Activated CD4-positive, alpha-beta T cell treated with anti-CD3 and anti-CD28 coated beads, Interleukin-2, amount 50 U/mL, for 1 hour (primary cell): ENCODE results near the gene ZSCAN5A.
"Not testable (repeated sequence)": the region's sequence is repeated elsewhere in the genome, so short reads cannot be mapped to it uniquely, and the experiment has no call there.

ENCODE experiments used
- DNase-seq: peaks from one replicate; pipeline ENCODE4 v3.0.0-alpha.2; 2020

ZSCAN5A gene

DNA sequence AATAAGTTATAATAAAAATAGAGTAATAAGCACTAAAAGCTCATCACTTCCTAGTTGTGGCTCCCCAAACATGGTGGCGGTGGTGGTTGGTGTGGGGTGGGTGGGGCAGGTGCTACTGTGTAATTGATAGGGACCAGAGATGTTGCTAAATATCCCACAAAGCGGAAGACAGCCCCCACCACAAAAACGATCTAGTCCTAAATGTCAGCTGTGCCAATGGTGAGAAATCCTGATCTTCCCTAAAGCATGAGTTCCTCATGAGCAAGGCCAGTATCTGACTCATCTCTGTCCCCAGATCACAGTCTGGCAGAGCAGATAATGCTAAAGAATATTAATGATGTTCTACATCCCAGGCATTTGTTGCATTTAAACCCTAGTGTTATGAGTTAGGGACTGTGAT, 44.0 kb downstream of the ZSCAN5A start:
- DNase-seq = no peak

DNA sequence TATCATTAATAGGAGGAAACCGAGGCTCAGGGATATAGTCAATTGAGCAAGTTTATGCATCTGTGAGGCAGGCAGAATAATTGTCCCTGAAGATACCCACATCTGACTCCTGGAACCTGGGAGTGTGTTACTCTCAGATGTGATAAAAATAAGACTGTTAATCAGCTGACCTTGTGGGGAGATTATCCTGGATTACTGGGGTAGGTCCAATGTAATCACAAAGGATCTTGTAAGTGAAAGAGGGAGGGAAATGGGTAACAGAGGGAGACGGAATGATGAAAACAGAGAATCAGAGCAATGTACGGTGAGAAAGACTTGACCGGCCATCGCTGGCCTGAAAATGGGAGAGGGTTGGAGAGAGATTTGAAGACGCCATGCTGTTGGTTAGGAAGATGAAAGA, 45.3 kb downstream of the ZSCAN5A start:
- DNase-seq = no peak

DNA sequence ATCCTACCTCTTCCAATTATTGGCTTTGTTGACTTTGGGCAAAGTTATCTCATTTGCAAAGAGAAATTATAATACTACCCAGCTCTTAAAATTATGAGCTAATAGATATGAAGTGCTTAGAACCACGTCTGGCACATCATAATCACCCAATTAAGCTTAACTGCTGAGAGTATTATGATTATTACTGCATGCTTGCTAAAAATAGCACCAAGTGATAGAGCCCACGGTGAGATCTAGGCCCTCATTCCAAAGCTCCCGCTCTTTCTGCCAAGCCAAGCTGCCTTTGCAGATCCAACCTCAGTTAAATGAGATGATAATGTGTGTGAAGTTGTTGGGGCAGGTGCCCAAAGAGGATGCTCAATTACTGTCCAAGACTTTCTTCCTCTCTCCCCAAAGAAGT, 48.6 kb downstream of the ZSCAN5A start:
- DNase-seq = no peak

DNA sequence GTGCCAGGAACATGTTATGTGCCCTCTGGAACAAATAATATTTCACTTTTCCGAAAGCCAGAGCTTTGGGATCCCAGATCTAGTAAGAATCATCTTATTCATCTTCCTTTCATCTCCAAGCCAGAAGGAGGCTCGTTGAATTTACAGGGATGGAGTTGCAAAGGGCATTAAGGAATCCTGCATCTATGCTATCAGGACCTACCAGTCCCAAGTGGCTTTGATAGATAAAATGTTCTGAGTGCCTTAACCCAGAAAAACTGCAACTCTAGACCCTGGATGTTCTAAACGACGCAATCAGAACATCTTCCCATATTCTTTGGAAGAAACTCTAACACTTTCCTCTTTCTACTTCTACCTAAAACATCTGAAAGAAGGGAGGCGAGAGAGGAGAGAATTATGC, 51.3 kb downstream of the ZSCAN5A start:
- DNase-seq = no peak

DNA sequence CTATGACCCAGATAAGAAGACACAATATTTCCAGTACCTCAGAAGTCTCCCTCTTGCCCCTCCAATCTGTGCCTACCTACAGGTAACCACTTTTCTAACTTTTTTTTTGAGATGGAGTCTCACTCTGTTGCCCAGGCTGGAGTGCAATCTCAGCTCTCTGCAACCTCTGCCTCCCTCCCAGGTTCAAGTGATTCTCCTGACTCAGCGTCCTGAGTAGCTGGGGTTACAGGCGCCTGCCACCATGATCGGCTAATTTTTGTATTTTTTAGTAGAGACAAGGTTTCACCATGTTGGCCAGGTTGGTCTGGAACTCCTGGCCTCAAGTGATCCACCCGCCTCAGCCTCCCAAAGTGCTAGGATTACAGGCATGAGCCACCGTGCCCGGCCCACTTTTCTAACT, 52.7 kb downstream of the ZSCAN5A start:
- DNase-seq = not testable (repeated sequence)

DNA sequence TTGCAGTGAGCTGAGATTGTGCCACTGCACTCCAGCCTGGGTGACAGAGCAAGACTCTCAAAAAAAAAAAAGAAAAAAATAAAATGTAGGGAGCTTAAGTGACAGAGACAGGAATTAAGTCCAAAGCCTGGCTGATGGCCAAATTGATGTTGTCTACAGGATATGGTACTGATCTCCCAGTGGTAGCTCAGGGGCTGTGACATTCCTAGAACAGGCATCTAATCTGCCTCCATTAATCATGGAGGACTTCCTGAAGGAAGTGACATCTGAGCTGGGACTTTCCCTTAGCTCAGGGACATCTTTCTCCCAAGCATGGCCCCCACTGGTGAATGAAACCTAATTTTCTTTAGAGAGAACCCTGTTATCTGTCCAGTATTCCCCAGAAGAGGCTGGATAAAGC, 53.5 kb downstream of the ZSCAN5A start:
- DNase-seq = no peak

DNA sequence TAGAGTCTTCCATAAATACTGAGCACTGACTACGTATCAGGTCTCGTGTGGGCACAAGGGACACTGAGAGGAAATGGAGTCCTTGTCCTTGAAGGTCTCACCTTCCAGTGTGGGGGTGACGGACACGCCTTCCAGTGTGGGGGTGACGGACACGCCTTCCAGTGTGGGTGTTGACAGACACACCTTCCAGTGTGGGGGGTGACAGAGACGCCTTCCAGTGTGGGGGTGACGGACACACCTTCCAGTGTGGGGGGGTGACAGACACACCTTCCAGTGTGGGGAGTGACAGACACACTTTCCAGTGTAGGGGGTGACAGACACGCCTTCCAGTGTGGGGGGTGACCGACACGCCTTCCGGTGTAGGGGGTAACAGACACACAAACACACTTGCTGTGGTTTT, 56.4 kb downstream of the ZSCAN5A start:
- DNase-seq = no peak

DNA sequence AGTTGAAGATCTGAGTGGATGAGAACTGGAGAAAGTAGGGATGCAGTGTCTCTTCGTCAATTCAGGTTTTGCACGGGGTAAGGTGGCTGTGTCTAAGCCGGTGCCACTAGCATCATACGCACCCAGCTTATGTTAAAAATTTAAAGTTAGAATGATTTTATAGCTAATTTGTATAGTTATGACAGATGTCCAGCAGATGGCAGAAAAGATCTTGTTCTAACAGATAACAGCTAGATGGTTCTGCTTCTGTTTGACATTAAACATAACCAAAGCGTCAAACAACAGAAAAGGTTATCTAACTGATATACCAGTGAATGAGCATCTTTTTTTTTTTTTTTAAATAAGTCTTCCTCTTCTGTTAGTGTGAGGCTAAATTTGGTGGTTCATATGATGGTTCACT, 60.9 kb downstream of the ZSCAN5A start:
- no peak for DNase-seq

DNA sequence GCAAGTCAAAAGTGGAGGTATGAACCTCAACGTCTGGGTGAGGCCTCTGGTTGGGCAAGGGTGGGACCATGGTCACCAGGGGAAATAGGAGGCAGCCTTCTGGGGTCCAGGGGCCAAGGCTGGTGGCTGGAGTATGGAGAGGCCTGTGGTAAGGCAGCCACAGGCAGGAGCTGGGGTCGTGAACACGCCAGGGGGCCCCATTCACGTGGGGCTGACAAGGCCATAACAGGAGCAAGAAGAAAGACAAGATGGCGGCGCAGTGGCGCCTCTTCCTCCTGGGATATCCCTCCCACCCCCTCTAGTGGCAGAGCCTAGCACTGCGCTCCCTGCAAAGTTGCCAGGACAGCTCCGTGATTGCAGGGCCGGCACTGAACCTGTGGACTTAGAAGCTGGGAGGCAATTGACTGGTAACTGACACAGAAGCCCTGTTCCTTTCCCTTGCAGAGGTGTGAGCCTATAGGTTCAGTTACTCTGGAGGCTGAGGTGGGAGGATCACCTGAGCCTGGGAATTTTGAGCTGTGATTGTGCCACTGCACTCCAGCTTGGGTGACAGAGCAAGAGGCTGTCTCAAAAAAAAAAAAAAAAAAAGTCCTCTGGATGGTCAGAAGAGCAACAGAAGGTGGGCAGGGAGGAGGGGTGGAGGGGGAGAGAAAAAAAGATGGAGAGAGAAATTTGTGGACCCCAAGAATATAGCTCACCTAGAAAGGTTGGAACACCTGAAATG, 61.8 kb downstream of the ZSCAN5A start:
- DNase-seq = peak; percentile 65

DNA sequence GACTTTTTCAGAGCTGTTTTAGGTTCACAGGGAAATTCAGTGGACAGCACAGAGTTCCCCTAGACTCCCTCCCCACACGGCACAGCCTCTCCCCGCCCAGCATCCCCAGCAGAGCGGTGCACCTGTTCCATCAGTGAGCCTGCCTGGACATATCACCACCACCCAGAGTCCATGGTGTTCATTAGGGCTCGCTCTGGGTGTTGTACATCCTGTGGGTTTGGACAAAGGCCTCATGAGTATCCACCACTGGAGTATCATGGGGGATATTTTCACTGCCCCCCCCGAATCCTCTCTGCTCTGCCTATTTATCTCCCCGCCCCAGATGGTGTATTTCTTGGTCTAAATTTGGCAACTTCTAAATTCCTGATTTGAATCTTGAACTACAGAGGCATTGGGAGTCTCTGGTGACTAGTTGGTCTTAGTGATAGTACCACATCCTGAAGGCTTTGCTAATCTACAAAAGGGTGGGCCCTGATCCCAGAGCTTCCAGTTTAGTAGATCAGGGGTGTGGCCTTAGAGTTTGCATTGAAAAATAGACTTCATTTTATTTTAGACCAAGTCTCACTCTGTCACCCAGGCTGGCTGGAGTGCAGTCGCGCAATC, 65.8 kb downstream of the ZSCAN5A start:
- DNase-seq = not testable (repeated sequence)

DNA sequence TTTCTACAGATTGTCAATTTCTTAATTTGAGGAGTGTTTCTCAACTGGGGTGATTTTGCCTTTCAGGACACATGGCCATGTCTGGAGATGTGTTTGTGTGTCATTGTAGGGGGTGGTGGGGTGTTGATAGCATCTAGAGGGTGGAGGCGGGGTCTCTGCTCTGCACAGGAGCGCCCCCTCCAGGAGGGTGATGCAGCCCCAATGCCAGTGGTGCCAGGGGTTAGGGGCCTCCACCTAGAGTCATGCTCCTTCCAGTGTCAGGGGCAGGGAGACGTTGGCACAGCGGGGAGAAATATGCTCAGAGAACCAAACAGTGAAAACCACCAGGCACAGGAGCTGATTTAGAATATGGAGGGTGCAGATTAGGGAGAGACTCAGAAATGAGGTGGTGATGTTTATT, 68.9 kb downstream of the ZSCAN5A start:
- not testable (repeated sequence) for DNase-seq

DNA sequence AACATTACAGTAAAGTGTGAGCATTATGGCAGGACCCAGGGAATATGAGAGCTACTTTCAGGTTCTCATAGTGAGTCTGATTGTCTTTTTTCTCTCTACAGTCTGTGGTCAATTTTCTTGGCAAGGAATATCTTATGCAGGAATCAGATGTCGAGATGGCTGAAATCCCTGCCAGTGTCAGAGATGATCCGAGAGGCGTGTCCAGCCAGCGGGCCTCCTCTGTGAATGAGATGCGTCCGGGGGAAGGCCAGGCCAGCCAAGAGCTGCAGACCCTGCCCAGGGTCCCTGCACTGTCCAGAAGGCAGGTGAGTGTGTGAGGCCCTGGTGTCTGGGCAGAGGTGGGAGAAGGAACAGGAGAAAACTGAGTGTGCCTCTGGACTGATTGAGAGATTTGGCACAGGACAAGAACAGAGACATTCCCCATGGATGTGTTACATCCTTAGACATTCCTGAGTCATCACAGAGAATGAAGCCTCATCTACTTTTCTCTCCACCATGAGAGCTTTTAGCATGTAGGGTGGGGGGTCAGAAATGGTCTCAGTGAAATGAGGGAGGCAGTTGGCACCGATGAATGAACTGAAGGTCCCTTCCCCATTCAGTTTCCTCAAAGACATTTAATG, 69.4 kb downstream of the ZSCAN5A start:
- DNase-seq = no peak

DNA sequence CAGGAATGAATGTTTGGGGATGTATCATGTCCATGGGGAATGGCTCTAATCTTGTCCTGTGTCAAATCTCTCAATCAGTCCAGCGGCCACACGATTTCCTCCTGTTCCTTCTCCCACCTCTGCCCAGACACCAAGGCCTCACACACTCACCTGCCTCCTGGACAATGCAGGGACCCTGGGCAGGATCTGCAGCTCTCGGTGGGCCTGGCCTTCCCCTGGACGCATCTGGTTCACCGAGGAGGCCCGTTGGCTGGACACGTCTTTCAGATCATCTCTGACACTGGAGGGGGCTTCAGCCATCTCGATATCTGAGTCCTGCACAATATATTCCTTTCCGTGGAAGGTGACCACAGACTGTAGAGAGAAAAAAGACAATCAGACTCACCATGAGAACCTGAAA, 91.2 kb downstream of the ZSCAN5A start:
- no peak for DNase-seq

DNA sequence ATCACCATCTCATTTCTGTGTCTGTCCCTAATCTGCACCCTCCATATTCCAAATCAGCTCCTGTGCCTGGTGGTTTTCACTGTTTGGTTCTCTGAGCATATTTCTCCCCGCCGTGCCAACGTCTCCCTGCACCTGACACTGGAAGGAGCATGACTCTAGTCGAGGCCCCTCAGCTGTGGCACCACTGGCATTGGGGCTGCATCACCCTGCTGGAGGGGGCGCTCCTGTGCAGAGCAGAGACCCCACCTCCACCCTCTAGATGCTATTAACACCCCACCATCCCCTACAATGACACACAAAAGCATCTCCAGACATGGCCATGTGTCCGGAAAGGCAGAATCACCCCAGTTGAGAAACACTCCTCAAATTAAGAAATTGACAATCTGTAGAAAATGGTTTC, 91.7 kb downstream of the ZSCAN5A start:
- DNase-seq = no peak

DNA sequence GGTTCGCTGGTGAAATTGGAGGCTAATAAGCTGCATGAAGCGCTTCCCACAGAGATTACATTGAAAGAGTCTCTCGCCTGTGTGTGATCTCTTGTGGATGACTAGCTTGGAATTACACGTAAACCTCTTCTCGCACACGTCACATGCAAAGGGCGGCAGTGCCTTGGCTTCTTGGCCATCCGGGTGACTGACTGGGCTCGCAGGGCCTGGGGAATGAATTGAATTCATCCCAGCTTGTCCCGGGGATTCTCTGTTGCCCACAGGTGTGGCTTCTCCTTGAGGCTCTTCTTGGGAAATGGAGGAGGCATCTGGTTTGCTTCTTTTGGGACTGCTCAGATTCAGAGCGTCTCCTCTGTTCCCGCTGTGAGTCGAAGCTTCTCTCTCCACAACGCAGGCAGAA, 92.8 kb downstream of the ZSCAN5A start:
- no peak for DNase-seq

DNA sequence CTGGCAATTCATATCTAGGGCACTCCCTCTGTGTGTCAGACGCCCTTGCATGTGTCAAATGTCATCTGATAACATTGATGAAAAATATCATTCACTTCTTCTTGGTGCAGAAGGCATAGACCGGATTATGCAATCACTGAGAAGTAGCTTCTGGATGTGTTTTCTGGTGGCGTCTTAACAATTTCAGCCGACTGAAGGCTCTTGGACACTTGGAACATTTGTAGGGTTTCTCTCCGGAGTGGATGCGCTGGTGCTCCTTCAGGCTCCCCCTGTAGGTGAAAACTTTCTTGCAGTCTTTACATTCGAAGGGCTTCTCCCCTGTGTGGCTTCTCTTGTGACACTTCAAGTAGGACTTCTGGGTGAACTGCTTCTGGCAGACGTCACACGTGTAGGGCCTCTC, 93.2 kb downstream of the ZSCAN5A start:
- not testable (repeated sequence) for DNase-seq

DNA sequence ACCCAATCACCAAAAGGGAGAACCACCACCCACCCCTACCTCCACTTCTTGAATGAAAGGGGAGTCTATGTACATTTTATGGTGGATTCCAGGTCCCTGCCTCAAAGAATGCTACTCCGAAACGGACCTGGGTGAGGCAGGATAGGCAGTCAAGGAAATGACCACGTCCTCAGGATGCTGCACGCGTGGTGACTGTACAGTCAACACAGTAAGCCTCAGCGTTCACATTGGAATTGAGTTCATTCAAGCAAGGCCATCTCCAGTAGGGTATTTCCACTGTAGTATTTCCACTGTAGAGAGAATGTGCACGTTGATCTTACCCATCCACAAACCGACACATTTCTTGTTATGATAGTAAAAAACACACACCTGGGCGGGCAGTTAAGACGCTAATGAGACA, 95.7 kb downstream of the ZSCAN5A start:
- DNase-seq = no peak

DNA sequence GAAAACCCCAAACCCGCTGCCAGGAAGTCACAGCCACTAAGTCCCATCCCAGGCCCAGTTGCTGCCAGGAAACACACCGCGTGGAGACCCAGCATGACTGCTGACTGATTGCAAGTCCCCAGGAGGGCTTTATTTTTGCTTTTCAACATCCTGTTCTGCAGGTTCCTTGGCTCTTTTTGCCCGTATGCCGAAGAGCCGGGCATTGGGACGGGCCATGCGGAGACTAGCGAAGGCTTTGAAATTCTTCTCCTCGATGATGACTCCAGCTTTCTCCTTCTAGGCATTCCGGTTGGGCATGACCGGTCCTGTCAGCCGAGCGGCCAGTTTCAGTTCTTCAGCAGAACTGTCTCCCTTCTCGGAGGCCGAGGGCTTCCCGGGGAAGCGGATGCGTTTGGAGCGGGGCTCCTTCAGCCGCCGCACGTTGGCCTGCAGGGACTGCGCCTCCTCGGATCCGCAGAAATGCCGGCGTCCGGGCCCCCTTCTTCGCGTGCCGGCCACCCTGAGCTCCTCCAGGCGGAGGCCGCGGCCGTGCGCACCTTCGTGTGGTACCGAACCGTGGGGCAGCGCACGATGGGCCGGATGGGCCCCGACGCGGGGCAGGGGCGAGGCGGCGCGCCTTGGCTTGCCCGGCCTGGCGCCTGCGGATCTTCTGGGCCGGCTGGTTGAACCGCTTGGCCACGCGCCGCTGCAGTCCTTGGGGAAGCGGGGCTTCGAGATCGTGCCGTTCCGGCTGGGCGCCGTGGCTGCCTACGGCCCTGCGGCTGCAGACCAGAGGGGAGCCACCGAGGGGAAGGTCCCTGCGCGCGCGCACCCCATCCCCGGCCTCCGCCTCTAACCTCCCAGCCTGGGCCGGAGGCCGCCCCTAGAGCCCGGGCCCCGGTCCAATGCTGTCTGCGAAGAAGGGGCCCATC, 97.3 kb downstream of the ZSCAN5A start:
- no peak for DNase-seq

DNA sequence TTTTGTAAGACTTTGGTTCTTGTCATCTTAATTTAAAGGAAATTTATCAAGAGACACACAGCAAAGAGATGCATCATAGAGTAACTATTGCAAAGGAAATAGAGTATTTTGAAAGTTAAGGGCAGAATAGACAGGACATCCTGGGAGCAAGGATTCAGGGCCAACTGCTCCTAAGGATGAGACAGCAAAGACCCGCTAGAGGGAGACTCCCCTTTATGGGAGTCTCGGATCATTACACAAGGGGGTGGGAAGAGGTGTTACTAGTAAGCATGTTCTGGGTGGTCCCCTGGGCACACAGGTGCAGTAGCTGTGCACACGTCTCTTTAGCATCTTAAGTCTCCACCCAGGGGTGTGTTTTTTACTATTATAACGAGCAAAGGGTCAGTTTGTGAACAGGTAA, 102.9 kb downstream of the ZSCAN5A start:
- no peak for DNase-seq

DNA sequence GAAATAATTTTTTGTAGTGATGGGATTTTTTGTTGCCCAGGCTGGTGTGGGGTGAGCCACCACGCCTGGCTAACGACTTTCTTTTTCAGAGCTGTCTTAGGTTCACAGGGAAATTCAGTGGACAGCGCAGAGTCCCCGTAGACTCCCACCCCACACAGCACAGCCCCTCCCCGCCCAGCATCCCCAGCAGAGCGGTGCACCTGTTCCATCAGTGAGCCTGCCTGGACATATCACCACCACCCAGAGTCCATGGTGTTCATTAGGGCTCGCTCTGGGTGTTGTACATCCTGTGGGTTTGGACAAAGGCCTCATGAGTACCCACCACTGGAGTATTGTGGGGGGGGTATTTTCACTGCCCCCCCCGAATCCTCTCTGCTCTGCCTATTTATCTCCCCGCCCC, 104.6 kb downstream of the ZSCAN5A start:
- DNase-seq = not testable (repeated sequence)

DNA sequence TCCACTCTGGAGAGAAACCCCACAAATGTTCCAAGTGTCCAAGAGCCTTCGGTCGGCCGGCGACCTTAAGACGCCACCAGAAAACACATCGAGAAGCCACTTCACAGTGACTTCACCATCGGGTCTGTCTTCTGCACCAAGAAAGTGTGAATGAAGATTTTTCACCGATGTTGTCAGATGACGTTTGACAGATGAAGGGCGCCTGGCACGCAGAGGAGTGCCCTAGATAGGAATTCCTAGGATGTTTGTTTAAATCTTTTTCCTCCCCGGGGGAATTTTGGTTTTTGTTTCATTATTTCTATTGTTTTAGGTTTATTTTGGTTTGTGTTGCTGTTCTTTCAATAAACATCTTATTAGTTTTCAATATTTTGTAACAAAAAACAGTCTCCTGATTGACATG, 105.5 kb downstream of the ZSCAN5A start:
- no peak for DNase-seq

DNA sequence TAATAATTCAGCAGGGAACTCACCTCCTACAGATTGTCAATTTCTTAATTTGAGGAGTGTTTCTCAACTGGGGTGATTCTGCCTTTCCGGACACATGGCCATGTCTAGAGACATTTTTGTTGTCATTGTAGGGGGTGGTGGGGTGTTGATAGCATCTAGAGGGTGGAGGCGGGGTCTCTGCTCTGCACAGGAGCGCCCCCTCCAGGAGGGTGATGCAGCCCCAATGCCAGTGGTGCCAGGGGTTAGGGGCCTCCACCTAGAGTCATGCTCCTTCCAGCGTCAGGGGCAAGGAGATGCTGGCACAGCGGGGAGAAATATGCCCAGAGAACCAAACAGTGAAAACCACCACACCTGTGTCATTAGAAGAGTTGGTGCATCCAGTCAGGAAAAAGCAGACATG, 107.1 kb downstream of the ZSCAN5A start:
- not testable (repeated sequence) for DNase-seq

DNA sequence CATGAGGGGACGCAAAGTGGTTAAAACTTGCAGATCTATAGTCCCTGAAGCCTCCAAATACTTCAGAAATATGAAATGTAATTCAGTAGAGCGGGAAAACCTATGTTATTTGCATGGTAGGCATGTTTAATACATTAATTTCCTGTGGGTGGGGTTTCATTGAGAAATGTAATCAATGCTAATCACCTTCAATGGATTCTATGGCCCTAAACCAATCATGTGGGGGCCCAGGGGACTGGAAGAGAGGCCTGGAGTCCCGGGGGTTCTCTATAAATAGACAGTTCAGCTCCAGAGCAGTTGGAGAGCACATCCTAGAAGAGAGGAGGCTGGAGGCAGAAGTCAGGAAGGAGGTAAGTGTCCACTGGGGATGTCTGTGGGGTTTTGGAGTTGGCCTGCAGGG, 112.7 kb downstream of the ZSCAN5A start, which contains the start of gene ZSCAN5C:
Gene ZSCAN5C, plus strand, starts transcription at position 301 of the 400 bp plus-strand sequence. CDS start 3,641 bp downstream, outside the sequence.
- no peak for DNase-seq
